GM19452 (cell line): ENCODE data around the gene SURF2.
"Not testable (repeated sequence)": the region's sequence is repeated elsewhere in the genome, so short reads cannot be mapped to it uniquely, and the experiment has no call there.

Experiments used
- ATAC-seq: cut with Tn5 transposase; IDR thresholded peaks from one replicate; pipeline ENCODE4 v1.9.1; 2021; ENCODE audit not compliant: unreplicated experiment

The SURF2 gene

DNA sequence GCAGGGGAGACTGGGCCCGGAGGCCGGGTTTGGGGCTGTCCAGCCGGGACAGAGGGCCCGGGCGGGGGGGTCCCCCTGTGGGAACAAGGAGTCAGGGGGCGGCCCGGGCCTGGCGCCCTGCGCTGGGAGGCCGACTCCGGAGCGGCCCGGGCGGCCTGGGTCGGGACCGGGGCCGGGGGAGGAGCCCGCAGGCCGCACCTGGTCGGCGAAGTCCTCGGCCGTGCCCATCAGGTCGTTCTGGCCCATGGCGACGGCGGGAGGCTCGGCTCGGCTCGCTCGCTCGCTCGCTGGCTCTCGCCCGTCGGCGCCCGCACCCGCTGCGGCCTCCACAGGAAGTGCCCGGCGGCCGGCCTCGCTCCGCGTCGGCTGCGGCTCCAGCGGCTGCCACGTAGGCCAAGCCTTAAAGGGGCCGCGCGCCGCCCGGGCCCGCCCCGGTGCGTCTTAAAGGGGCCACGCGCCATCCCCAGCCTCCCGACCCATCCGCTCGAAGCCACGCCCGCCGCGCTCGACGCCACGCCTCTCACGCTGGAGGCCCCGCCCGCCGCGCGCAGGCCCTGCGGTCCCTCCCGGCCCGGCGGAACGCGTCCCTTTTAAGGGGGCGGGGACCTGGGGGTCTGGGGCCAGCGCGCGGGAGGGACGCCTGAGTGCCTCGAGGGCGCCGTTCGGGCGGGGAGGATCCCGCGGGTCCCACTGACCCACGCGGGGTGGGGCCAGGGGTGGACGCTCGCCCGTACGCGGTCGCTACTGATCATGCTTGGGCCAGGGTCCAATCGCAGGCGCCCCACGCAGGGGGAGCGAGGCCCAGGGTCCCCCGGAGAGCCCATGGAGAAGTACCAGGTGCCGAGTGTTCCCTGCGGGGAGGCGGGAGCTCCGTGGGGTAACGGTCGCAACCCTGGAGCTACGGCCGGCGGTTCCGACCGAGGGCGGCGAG lies 19.6 kb downstream of the SURF2 start, which contains the start of the genes STKLD1 and SURF4:
Gene STKLD1 (plus strand): TSS at position 643 of the 931 bp plus-strand sequence. CDS start 108 bp downstream, at position 751.
Gene SURF4 (minus strand): TSS at position 337 of the 931 bp plus-strand sequence. CDS start 91 bp downstream, at position 246.
- ATAC-seq, result peak; percentile 81

DNA sequence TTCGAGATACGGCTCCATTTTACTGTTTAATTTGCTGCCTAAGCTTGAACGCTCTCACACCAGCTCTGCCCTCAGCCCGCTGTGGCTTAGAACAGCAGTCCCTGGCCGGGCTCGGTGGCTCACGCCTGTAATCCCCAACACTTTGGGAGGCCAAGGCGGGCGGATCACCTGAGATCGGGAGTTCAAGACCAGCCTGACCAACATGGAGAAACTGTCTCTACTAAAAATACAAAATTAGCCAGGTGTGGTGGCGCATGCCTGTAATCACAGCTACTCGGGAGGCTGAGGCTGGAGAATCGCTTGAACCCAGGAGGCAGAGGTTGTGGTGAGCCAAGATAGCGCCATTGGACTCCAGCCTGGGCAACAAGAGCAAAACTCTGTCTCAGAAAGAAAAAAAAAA lies 20.9 kb downstream of the SURF2 start:
- not testable (repeated sequence) for ATAC-seq

GRCh38 chr9:133377721-133378216 lies 21.4 kb downstream of the SURF2 start:
- no peak for ATAC-seq

- no peak for ATAC-seq
These were observed 22.1 kb downstream of the SURF2 start for GRCh38 chr9:133378408-133378962.

DNA sequence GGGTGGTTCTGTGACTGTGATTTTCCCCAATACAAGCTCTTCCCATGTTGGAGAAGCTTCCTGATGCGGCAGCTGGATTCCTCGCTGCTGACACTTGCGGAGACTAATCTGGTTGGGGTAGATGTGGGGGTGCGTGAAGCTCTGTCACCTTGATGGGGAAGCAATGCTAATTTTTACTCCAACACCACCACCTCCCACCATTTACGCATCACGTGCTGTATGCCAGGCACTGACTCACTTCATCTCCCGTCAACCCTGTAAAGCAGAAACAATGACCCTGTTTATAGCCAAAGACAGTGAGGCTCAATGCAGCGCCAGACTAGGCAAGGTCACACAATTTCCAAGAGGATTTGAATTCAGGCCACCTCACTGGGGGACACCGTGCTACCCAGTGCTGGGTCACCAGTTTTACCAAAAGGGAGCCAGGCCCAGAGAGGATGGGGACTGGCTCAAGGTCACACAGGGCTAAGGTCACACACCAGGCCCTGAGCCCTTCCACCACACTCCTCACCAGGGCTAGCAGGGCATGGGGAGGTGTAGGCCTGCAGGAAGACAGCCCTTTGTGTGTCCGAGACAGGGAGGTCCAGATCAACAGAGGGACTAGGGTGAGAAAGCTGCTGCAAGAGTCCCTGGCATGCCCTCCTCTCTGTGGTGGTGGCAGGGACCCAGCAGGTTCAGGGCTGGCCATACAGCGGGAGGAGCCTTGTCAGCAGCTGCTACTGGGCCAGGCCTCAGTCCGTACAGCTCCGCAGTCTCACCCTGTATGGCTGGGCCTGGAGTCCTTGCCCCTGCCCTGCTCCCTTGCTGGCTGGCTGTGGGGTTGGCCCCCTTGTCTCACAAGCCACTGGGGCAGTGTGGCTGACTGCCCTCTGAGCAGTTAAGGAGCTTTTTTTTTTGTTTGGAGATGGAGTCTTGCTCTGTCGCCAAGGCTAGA lies 23.1 kb downstream of the SURF2 start:
- no peak for ATAC-seq

DNA sequence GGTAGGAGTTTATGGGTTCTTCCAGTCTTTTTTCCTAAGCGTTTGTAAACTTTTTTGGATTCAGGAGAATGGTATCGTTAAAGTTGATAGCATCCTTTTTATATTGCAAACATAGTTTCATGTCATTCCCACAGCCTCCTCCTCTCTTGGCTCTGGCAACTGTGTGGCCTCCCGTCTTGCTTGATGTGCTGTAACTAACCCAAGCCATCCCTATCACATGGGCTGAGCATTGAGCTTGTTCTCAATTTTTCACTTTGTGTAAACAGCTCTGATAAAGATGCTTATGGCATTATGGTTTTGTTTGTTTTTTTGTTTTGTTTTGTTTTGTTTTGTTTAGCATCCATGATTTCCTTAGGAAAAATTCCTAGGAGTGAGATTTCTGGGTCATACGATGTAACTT lies 24.4 kb downstream of the SURF2 start:
- ATAC-seq, result no peak

- no peak for ATAC-seq
These were observed 26.3 kb downstream of the SURF2 start for GRCh38 chr9:133382507-133383141.

- ATAC-seq, result no peak
These were observed 27.1 kb downstream of the SURF2 start for GRCh38 chr9:133383438-133383837.

DNA sequence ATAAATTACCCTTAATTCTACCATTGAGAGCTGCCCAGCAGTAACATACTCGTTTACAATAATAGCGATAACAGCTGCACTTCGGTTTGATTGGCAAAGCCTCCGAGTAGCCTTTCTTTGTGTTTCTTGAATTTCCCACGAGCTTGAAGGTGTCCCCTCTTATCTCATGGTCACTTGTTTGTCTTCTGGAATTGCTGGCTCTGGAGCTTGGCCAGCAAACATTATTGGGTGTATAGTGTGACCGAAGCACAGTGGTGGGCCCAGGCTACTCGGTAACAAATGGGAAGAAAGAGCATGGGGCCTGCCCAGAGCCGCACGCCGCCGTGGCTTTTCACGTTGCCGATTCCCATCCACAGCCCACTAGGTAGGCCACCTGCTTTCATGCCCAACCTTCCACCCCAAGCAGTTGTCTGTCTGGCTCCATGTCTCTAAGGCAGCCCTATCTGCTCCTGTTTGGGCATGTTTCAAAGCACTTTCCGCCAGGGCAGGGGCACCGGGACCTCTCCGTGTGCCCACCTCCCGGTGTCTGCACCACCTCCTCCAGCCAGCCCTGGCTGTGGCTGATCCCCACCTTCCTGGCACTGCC lies 28.5 kb downstream of the SURF2 start:
- ATAC-seq, result no peak

DNA sequence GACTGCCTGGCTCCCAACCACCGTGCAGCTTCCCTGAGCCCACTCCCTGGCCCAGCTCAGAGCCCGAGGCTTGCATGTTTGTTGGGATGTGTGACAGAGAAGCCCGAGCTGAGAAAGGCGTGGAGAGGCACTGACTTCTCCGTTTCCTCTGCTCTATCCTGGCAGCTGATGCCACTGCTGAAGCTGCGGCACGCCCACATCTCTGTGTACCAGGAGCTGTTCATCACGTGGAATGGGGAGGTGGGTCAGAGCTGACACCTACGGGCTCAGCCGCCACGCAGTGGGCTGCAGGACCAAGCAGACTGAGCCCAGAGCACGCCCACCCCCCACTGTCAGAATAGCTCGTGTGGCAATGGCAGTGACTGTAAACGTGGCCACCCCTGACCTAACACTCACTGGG lies 29.1 kb downstream of the SURF2 start:
- ATAC-seq, result no peak

DNA sequence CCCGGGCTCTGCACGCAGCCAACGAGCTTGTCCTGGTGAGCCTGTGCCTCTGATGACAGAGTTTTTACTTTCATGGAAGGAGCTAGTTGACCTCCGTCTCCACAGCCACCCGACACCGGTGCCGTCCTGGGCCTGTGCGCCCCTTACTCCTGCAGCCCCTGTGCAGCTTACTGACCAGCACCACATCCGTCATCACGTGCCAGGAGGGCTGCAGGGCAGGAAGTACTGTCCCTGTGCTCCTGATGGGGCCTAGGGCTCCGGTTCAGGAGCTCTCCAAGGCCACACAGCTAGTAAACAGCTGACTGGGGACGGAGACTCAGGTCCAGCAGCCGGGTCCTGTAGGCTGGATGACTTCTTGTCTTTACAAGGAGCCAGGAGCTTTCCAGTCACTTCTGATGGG lies 30.0 kb downstream of the SURF2 start:
- no peak for ATAC-seq

DNA sequence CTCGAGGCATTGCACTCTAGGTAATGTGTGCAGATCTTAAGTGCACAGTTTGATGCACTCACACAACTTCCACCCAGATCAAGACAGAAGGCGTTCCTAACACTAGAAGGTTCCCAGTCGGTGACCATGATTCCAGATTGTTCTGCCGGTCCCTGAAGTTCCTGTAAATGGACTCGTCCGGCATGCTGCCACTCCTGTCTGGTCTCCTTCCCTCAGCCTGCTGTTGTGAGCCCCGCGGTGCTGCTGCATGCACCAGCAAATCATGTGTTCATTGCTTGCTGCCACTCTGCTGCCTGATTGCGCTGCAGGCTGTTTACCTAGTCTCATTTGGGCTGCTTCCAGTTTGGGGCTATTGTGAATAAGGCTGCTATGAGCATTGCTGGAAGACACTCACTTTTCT lies 31.3 kb downstream of the SURF2 start:
- ATAC-seq, result no peak

- ATAC-seq, result no peak
These were observed 32.7 kb downstream of the SURF2 start for GRCh38 chr9:133389025-133389557.

- no peak for ATAC-seq
These were observed 33.2 kb downstream of the SURF2 start for GRCh38 chr9:133389562-133389961.

GRCh38 chr9:133390713-133391112 lies 34.4 kb downstream of the SURF2 start:
- ATAC-seq, result no peak

DNA sequence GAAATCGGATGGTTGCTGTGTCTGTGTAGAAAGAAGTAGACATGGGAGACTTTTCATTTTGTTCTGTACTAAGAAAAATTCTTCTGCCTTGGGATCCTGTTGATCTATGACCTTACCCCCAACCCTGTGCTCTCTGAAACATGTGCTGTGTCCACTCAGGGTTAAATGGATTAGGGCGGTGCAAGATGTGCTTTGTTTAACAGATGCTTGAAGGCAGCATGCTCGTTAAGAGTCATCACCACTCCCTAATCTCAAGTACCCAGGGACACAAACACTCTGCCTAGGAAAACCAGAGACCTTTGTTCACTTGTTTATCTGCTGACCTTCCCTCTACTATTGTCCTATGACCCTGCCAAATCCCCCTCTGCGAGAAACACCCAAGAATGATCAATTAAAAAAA lies 35.1 kb downstream of the SURF2 start:
- not testable (repeated sequence) for ATAC-seq

DNA sequence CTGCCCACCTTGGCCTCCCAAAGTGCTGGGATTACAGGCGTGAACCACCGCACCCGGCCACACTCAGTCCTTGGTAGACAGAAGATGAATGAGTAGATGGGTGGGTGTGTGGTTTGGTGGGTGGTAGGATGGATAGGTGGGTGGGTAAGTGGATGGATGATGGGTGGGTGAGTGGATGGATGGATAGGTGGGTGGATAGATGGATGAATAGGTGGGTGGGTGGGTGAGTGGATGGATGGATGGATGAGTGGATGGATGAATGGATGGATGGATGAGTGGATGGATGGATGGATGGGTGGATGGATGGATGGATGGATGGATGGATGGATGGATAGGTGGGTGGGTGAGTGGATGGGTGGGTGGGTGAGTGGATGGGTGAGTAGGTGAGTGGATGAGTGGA lies 36.0 kb downstream of the SURF2 start:
- ATAC-seq, result not testable (repeated sequence)

DNA sequence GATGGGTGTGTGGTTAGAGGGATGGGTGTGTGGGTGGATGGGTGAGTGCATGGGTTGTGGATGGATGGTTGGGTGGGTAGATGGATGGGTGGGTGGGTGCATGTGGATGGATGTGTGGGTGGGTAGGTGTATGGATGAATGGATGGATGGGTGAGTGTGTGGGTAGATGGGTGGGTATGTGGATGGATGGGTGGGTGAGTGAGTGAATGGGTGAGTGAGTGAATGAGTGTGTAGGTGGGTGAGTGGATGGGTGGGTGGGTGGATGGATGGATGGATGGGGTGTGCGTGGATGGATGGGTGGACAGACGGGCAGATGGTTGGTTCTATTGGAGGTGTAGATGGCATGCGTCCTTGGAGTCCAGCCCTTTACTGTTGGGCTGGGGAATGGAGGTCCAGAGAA lies 37.0 kb downstream of the SURF2 start:
- ATAC-seq, result no peak

DNA sequence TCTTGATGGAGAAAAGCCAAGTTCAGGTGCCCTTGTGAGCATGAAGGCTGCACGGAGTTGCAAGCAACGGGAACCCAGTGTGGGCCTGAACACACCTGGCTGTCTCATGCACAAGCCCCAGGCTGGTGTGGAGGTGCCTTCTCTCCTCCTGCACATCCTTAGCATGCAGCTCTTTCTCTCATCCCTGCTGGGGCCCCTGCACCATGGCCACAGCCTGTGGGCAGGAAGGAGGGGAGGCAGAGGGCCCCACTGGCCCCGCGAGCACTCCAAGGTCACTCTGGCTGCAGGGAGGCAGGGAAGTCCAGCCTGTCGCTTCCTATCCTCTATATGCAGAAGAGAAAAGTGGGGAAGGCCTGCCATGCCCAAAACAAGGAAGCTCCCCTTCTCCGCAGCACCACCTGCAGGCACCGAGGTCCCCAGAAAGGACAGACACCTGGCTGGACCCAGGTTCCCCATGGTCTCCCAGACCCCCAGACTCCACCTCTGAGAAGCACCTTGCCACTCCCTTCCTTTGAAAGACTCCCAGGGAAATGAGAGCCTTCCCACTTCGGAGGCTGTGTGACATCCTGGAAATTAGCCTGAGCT lies 38.4 kb downstream of the SURF2 start:
- no peak for ATAC-seq
